DOHH2 (cell line): ENCODE results near the gene CDKN1A.

ENCODE experiments used
- H3F3A ChIP-seq: fragments of 200-600 bp; sonication (generic), shearing (Covaris generic); 2 replicates; pipeline ENCODE4 v1.6.0; 2016; ENCODE audit warnings: antibody characterized with exemption, mild to moderate bottlenecking; ENCODE audit not compliant: control insufficient read depth, insufficient read depth
- H3K27ac ChIP-seq: fragments of 200-600 bp; sonication (generic); 2 replicates; pipeline ENCODE4 v1.5.1; 2014; ENCODE audit warnings: low read depth, mild to moderate bottlenecking, low read length, moderate library complexity
- H3K27me3 ChIP-seq: fragments of 200-600 bp; sonication (generic); 2 replicates; pipeline ENCODE4 v1.6.1; 2014; ENCODE audit warnings: mild to moderate bottlenecking, low read length, mixed read lengths; ENCODE audit not compliant: control insufficient read depth
- H3K36me3 ChIP-seq: fragments of 200-600 bp; sonication (generic); 2 replicates; pipeline ENCODE4 v1.6.1; 2014; ENCODE audit warnings: mild to moderate bottlenecking, low read length, moderate library complexity, mixed read lengths; ENCODE audit not compliant: control insufficient read depth
- H3K4me1 ChIP-seq: fragments of 200-600 bp; sonication (generic); 2 replicates; pipeline ENCODE4 v1.6.1; 2014; ENCODE audit warnings: mild to moderate bottlenecking, low read length, mixed read lengths; ENCODE audit not compliant: control insufficient read depth
- H3K4me2 ChIP-seq: fragments of 200-600 bp; sonication (generic); 2 replicates; pipeline ENCODE4 v1.6.0; 2014; ENCODE audit warnings: mild to moderate bottlenecking, low read length, moderate library complexity
- H3K4me3 ChIP-seq: fragments of 200-600 bp; sonication (generic); 2 replicates; pipeline ENCODE4 v1.5.1; 2014; ENCODE audit warnings: mild to moderate bottlenecking, low read length, mixed read lengths
- H3K79me2 ChIP-seq: fragments of 200-600 bp; sonication (generic); 2 replicates; pipeline ENCODE4 v1.6.1; 2014; ENCODE audit warnings: mild to moderate bottlenecking, low read length, mixed read lengths; ENCODE audit not compliant: control insufficient read depth
- H3K9me2 ChIP-seq: fragments of 200-600 bp; sonication (generic); replicated peaks from 2 replicates; pipeline ENCODE4 v1.6.1; 2014; ENCODE audit warnings: mild to moderate bottlenecking, low read length, mixed read lengths; ENCODE audit not compliant: control insufficient read depth
- H3K9me3 ChIP-seq: fragments of 200-600 bp; sonication (generic); 2 replicates; pipeline ENCODE4 v1.6.1; 2014; ENCODE audit warnings: antibody characterized with exemption, low read length, mixed read lengths; ENCODE audit not compliant: control insufficient read depth, insufficient read depth
- H4K20me1 ChIP-seq: fragments of 200-600 bp; sonication (generic); 2 replicates; pipeline ENCODE4 v1.6.0; 2014; ENCODE audit warnings: low read depth, mild to moderate bottlenecking, antibody characterized with exemption, low read length, moderate library complexity; ENCODE audit not compliant: control insufficient read depth, insufficient read depth
- EZH2phosphoT487 ChIP-seq: fragments of 200-600 bp; sonication (generic); IDR thresholded peaks from 2 replicates; pipeline ENCODE4 v1.6.1; 2017; ENCODE audit warnings: borderline replicate concordance, mild to moderate bottlenecking, antibody characterized with exemption, low read length, moderate library complexity, mixed read lengths
- TF ChIP-seq, protein P1 (sequence below): fragments of 200-600 bp; sonication (generic); IDR thresholded peaks from one replicate; pipeline ENCODE4 v1.5.1; 2014; ENCODE audit warnings: antibody characterized with exemption, mild to moderate bottlenecking, low read depth, low read length; ENCODE audit not compliant: poor library complexity, severe bottlenecking

The CDKN1A gene

GRCh38 chr6:36715469-36715868 is 37.0 kb downstream of the CDKN1A start:
- peaks cover 15% of the 10 kb centered on the region for H3K4me1 ChIP-seq
- no peak overlapping the region for H3K27ac ChIP-seq

GRCh38 chr6:36716476-36717093 is 38.1 kb downstream of the CDKN1A start:
- H3K4me1 ChIP-seq = peaks cover 19% of the 10 kb centered on the region
- H3K4me2 ChIP-seq = no peak overlapping the region
- no peak overlapping the region for H3K27ac ChIP-seq
- no peak overlapping the region for H3K4me3 ChIP-seq
- H3K9me3 ChIP-seq = no peaks in the 10 kb centered on the region
- TF ChIP-seq, protein P1, sequence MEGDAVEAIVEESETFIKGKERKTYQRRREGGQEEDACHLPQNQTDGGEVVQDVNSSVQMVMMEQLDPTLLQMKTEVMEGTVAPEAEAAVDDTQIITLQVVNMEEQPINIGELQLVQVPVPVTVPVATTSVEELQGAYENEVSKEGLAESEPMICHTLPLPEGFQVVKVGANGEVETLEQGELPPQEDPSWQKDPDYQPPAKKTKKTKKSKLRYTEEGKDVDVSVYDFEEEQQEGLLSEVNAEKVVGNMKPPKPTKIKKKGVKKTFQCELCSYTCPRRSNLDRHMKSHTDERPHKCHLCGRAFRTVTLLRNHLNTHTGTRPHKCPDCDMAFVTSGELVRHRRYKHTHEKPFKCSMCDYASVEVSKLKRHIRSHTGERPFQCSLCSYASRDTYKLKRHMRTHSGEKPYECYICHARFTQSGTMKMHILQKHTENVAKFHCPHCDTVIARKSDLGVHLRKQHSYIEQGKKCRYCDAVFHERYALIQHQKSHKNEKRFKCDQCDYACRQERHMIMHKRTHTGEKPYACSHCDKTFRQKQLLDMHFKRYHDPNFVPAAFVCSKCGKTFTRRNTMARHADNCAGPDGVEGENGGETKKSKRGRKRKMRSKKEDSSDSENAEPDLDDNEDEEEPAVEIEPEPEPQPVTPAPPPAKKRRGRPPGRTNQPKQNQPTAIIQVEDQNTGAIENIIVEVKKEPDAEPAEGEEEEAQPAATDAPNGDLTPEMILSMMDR = no peak
- TF ChIP-seq EZH2phosphoT487 = no peak
- no peaks in the 10 kb centered on the region for H4K20me1 ChIP-seq
- H3K79me2 ChIP-seq = no peaks in the 10 kb centered on the region
- H3K9me2 ChIP-seq = no peaks in the 10 kb centered on the region
- no peaks in the 10 kb centered on the region for H3K36me3 ChIP-seq
- 0 out of 2 replicates have a peak, but pooled peaks cover 4% of the 10 kb centered on the region for H3K27me3 ChIP-seq
- no peaks in the 10 kb centered on the region for H3F3A ChIP-seq

More at GRCh38 chr6:36715469-36715868, 37.0 kb downstream of the CDKN1A start:
- H4K20me1 ChIP-seq = no peaks in the 10 kb centered on the region
- H3K9me2 ChIP-seq = no peaks in the 10 kb centered on the region
- no peaks in the 10 kb centered on the region for H3K9me3 ChIP-seq
- H3K36me3 ChIP-seq = no peaks in the 10 kb centered on the region
- no peaks in the 10 kb centered on the region for H3F3A ChIP-seq
- no peak overlapping the region for H3K4me3 ChIP-seq
- no peaks in the 10 kb centered on the region for H3K79me2 ChIP-seq
- TF ChIP-seq, protein P1 = no peak
- TF ChIP-seq EZH2phosphoT487 = no peak
- no peak overlapping the region for H3K4me2 ChIP-seq
- H3K27me3 ChIP-seq = 0 out of 2 replicates have a peak, but pooled peaks cover 4% of the 10 kb centered on the region

GRCh38 chr6:36717231-36717825 is 38.8 kb downstream of the CDKN1A start:
- H3K27me3 ChIP-seq = 0 out of 2 replicates have a peak, but pooled peaks cover 4% of the 10 kb centered on the region
- H3K9me2 ChIP-seq = no peaks in the 10 kb centered on the region
- no peak overlapping the region for H3K27ac ChIP-seq
- peaks cover 19% of the 10 kb centered on the region for H3K4me1 ChIP-seq
- H4K20me1 ChIP-seq = no peaks in the 10 kb centered on the region
- no peaks in the 10 kb centered on the region for H3K79me2 ChIP-seq
- H3K4me3 ChIP-seq = no peak overlapping the region
- no peaks in the 10 kb centered on the region for H3F3A ChIP-seq
- no peaks in the 10 kb centered on the region for H3K36me3 ChIP-seq
- no peak for TF ChIP-seq EZH2phosphoT487
- TF ChIP-seq, protein P1 = no peak
- H3K4me2 ChIP-seq = no peak overlapping the region
- H3K9me3 ChIP-seq = no peaks in the 10 kb centered on the region
